ENCODE results near the gene INSR.
A peak's percentile ranks its signal among the peaks of the same experiment; 100 is the strongest.
"Not testable (repeated sequence)": the region's sequence is repeated elsewhere in the genome, so short reads cannot be mapped to it uniquely, and the experiment has no call there.

The INSR gene

GRCh38 chr19:7083076-7083956 is 210.9 kb downstream of the INSR start:
- no peak for DNase-seq

- DNase-seq = no peak
Measured at GRCh38 chr19:7078008-7078407, 216.2 kb downstream of the INSR start.

- no peak for DNase-seq
Measured at GRCh38 chr19:7076151-7076550, 218.1 kb downstream of the INSR start.

- DNase-seq = no peak
Measured at GRCh38 chr19:7074705-7075282, 219.4 kb downstream of the INSR start.

- no peak for DNase-seq
Measured at GRCh38 chr19:7072541-7072940, 221.7 kb downstream of the INSR start.

GRCh38 chr19:7069904-7070226 is 224.3 kb downstream of the INSR start:
- DNase-seq = no peak

GRCh38 chr19:7069042-7069903 is 224.9 kb downstream of the INSR start, which contains the start of gene ZNF557:
Gene ZNF557, plus strand, starts transcription at chr19:7069703. Its CDS starts 5,372 bp downstream, at chr19:7075075.
- DNase-seq = peak; percentile 100

GRCh38 chr19:7068599-7068998 is 225.6 kb downstream of the INSR start:
- no peak for DNase-seq

- no peak for DNase-seq
Measured at GRCh38 chr19:7067716-7068115, 226.5 kb downstream of the INSR start.

GRCh38 chr19:7067122-7067521 is 227.1 kb downstream of the INSR start:
- DNase-seq = not testable (repeated sequence)

GRCh38 chr19:7063764-7064418 is 230.3 kb downstream of the INSR start:
- DNase-seq = no peak

GRCh38 chr19:7063339-7063738 is 230.9 kb downstream of the INSR start:
- DNase-seq = no peak
